Measurements from ENCODE around the gene FANCI.

DNA sequence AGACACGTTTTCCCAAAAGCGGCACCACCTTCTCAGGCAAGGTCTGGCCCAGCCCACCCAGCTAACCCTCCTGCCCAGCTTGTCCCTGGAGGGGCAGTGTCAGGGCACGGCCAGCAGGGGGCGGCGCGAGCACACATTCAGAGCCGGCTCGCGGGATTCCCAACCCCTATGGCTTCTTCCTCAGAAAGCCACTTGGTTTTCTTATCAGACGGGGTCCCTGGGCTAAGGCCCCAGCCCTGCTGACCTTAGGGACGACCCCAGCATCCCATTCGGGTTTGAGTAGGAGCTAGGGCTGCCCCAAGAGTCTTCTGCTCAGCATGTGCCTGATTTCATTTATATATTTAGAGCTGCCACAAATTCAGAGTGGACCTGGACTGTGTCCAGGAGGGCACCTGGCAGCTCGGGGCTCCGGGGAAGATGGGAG is 36.9 kb upstream of the FANCI start:
- TF ChIP-seq EP300 (IDR thresholded peaks at IDR 0.05) (no peak), POLR2A (IDR thresholded peaks at IDR 0.05) (no peak)
- TF ChIP-seq, protein P1, sequence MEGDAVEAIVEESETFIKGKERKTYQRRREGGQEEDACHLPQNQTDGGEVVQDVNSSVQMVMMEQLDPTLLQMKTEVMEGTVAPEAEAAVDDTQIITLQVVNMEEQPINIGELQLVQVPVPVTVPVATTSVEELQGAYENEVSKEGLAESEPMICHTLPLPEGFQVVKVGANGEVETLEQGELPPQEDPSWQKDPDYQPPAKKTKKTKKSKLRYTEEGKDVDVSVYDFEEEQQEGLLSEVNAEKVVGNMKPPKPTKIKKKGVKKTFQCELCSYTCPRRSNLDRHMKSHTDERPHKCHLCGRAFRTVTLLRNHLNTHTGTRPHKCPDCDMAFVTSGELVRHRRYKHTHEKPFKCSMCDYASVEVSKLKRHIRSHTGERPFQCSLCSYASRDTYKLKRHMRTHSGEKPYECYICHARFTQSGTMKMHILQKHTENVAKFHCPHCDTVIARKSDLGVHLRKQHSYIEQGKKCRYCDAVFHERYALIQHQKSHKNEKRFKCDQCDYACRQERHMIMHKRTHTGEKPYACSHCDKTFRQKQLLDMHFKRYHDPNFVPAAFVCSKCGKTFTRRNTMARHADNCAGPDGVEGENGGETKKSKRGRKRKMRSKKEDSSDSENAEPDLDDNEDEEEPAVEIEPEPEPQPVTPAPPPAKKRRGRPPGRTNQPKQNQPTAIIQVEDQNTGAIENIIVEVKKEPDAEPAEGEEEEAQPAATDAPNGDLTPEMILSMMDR (IDR thresholded peaks at IDR 0.05) = peak in 5 of 7 experiments; percentile 71 to 99 (median 96)
